HG03442 (cell line): ENCODE results near the gene CFAP45.

Experiments used
- ATAC-seq: cut with Tn5 transposase; IDR thresholded peaks from one replicate; pipeline ENCODE4 v1.9.1; 2021; ENCODE audit warnings: mild to moderate bottlenecking, moderate library complexity; ENCODE audit not compliant: unreplicated experiment

Gene CFAP45

GRCh38 chr1:159880430-159880829, 19.5 kb downstream of the CFAP45 start:
- no peak for ATAC-seq

DNA sequence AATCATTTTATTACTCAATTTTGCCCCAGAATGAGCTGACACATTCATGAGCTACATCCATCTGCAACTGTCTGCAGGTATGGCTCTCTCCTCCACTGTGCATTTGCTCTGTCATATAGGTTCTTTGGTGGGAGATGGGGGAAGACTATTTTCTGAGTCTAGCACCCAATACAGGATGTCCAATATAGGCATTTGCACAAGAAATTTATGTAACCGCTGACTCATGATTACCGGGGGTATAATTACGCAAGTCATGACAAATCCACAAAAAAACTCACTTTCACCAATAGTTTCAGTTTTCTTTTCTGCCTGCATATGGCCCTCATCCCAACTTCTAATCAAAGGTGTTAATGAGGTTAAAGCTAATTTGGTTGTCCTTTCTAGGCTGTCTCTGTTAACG, 20.0 kb downstream of the CFAP45 start:
- no peak for ATAC-seq

- no peak for ATAC-seq
These were observed 20.8 kb downstream of the CFAP45 start for GRCh38 chr1:159879136-159879535.

DNA sequence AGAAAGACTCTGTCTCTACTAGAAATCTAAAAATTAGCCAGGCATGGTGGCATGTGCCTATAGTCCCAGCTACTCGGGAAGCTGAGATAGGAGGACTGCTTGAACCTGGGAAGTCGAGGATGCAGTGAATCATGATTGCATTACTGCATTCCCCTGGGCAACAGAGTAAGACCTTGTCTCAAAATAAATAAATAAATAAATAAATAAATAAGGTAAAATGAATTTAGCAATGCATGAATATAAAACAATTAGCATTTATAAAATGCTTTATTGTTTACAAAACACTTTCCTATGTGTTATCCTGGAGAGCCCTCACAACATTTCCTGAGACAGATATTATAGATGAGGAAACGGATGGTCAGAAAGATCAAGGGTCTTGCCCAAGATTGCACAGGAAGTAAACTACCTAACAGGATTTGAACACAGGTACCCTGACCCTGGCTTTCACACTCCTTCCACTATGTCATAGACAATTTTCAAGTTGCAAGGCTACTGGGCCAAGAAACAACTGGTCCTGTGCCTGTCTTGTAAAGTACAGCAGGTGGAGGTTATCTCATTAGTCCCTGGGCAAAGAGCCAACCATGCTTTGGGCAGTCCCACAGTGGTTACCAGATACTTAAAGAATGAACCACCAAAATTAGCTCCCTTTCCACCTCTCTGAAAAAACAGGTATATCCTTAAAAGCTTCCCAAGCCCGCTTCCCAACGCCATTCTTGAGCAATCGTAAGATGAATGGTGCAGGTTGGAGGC, 22.1 kb downstream of the CFAP45 start:
- no peak for ATAC-seq

GRCh38 chr1:159873530-159874143, 26.3 kb downstream of the CFAP45 start:
- ATAC-seq, result no peak

DNA sequence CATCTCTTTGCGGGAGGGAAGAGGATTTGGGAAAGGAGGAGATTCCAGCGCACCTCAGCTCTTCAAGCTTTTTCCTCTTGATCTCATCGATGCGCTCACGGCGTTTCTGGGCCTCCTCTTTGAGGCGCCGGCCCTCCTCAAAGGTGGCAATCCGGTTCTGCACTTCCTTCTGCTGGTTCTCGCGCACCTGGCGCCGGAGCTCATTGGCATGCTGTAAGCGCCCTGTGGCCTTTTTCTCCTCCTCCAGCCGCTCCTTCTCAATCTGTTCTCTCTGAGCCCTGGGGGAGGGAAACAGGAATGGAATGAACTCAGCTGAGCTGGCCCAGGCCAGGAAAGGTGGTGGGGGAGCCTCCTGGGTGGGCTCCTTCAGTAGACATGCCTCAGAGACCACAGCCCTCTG, 27.1 kb downstream of the CFAP45 start:
- no peak for ATAC-seq

- no peak for ATAC-seq
These were observed 29.3 kb downstream of the CFAP45 start for GRCh38 chr1:159870704-159871103.

DNA sequence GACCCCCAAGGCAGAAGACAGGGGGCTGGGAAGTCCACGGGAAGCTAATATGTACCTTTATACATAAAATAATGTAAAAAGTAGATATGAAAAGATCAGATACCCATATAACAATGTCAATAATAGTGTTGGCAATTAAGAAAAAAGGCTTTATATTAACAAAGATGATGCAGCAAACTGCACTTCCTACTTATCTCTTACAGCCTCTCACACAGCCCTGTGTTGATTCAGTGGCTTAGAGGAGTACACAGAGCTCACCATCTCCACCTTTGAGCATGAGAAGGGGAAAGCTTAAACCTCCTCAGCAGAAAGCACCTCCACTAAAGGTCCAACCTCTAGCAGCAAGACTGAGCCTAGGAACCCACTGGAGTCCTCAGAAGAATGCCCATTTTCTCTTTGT, 30.4 kb downstream of the CFAP45 start:
- no peak for ATAC-seq

- no peak for ATAC-seq
These were observed 30.8 kb downstream of the CFAP45 start for GRCh38 chr1:159869173-159869572.

- ATAC-seq, result no peak
These were observed 31.2 kb downstream of the CFAP45 start for GRCh38 chr1:159868766-159869165.

- ATAC-seq, result no peak
These were observed 32.3 kb downstream of the CFAP45 start for GRCh38 chr1:159867664-159868026.

DNA sequence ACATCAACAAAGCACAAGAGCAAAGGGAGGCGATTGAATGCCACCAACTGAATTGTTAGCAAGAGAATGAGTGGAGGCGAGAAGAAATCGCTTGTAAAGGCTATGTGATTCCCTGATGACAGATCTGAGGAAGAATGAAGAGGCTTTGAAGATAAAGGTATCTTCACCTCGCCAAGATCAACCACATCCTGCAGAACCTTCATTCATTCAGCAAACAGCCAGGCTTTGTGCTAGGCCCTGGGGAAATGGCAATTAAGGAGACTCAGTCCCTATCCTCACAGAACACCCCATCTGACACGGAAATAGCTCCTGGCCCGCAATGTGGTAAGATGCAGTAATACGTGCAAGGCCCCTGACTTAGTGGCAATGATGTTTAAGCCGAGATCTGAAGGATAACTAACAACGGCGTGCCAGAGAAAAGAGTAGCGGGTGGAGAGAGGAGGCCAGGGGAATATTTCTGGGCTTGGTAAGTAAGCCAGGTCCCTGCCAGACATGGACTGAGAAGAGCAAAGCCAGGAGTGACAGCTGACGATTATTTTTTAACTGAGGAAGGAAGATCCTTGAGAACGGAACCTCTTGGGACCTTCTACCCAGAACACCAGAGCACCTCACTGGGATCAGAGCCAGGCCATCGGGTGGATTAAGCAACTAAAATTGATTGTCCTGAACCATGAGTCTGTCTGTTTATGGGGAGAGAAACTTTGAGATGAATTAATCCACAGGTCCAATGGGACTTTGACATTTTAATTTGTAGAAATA, 32.9 kb downstream of the CFAP45 start:
- ATAC-seq, result no peak

GRCh38 chr1:159866066-159866465, 33.9 kb downstream of the CFAP45 start:
- no peak for ATAC-seq

DNA sequence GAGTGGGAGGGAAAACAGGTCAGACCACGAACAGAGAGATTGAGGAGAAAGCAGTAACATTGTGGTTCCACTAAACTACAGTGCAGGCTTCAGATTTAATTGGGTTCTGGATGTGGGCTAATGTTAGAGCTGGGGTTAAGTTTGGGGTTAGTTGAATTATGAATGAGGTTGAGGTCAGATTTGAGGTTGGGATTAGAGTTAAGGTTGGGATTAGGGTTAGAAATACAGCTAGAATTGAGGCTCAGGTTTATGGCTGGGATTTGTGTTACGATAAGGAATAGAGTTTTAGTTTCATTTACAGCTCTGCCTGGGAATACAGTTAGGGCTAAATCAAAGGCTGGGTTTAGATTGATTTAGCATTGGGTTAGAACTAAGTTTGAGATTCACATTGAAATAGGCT, 35.7 kb downstream of the CFAP45 start:
- no peak for ATAC-seq

DNA sequence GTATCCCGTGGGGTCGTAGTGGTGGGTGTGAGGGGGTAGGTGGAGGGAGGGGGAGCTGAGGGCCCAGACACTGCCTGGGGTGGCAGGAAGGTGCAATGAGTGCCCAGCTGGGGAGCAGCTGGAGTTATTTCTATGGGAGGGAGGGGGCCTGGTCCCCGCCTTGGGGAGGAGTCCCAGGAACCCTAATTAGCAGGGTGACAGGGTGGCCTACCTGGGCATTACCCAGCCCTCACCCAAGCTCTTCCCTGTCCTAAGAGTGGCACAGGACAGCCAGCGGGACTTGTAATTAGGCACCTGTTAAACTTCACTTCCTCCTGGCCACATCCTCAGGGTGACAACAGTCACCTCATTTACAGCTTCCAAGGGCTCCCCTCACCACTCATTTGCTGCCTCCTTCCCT, 37.4 kb downstream of the CFAP45 start, which contains the start of gene VSIG8:
Gene VSIG8 (minus strand): TSS at position 101 of the 400 bp plus-strand sequence. CDS start 136 bp downstream, outside the sequence.
- ATAC-seq, result no peak

DNA sequence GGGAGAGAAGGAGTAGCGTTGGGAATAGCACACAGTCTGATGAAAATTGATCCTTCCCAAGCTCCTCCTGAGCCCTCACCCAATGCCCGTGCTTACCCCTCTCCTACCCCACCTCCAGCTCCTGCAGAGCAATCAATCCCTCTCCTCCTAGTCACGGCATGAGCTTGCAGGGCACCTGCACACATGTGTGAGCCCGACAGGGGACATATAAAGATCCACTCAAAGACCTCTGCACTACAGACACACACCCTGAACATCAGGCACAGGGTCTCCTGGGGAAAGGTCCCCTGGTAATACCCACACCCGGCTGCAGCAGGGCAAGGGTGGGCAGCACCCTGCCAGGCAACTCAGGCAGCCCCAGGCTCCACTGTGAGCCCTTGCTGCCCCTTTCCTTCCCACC, 37.9 kb downstream of the CFAP45 start:
- ATAC-seq, result no peak

GRCh38 chr1:159861218-159861617, 38.7 kb downstream of the CFAP45 start:
- ATAC-seq, result no peak

DNA sequence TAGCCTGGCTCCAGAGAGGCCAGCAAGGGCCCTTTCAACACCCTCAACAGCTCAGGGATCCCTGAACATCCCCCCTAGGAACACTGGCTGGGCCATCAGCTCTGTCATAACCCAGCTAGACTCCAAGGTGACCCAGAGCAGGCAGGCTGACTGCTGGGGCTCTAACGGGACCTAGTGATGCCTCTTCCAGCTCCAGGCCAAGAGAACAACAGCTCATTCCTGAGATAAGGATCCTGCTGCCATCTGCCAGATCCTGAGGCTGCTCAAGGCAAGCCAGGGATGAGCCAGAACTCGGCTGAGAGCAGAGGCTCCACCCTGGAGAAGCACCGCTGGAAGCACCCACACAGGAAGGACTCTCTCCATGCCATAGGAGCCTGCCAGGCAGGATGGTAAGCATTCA, 39.5 kb downstream of the CFAP45 start:
- ATAC-seq, result no peak

GRCh38 chr1:159859767-159860322, 40.1 kb downstream of the CFAP45 start:
- ATAC-seq, result no peak

- ATAC-seq, result no peak
These were observed 42.1 kb downstream of the CFAP45 start for GRCh38 chr1:159857889-159858288.

- ATAC-seq, result no peak
These were observed 43.4 kb downstream of the CFAP45 start for GRCh38 chr1:159856576-159856975.

GRCh38 chr1:159855709-159856108, 44.3 kb downstream of the CFAP45 start:
- ATAC-seq, result no peak
